ENCODE data around the gene POU2F2. TPM values are rescaled to one million over a fixed set of nuclear protein-coding genes. Genes with fewer than 3 reads are reported as not detected.

The POU2F2 gene
- total RNA-seq, 1 experiment from 2014 or later = 6.0 TPM

- Mint-ChIP-seq H3K4me1 (peaks cover 20% of the 10 kb centered on the region), H3K9me3 (no peaks in the 10 kb centered on the region), H3K36me3 (no peaks in the 10 kb centered on the region), H3K27ac (no peak overlapping the region), H3K27me3 (ENCODE audit: low read depth) (peaks cover 30% of the 10 kb centered on the region), H3K4me3 (peak overlapping the region; percentile 76)
- ChIA-PET POLR2A (interaction anchor here (0.9 to 2.1 kb wide), 5 partner anchors 19 to 146 kb away, joined by 3 to 6 read pairs (median 4); no protein-coding TSS in a partner anchor), CTCF (interaction anchor here (0.6 to 4.3 kb wide), 35 partner anchors 8 to 290 kb away, joined by 3 to 52 read pairs (median 4); partner anchors contain the start of genes PAFAH1B3 and PRR19)
- DNase-seq (ENCODE audit: low spot score) = peak; percentile 91
- peak; percentile 86 for ATAC-seq
- TF ChIP-seq EMX1 (CRISPR knock-in tag; IDR thresholded peaks at IDR 0.05) (no peak), CTCF (IDR thresholded peaks at IDR 0.05) (peak; percentile 91), HMGXB4 (CRISPR knock-in tag; IDR thresholded peaks at IDR 0.05) (0 out of 2 replicates have a peak, but pooled peaks have one; percentile 54), ARID4B (CRISPR knock-in tag; IDR thresholded peaks at IDR 0.05; ENCODE audit: borderline replicate concordance) (no peak), ATF6 (CRISPR knock-in tag; IDR thresholded peaks at IDR 0.05) (no peak), CBFB (CRISPR knock-in tag; IDR thresholded peaks at IDR 0.05; ENCODE audit: low read depth) (0 out of 2 replicates have a peak, but pooled peaks have one; percentile 61), ZNF138 (CRISPR knock-in tag; conservative IDR thresholded peaks at IDR 0.05) (no peak; the same call in 1 of the 2 replicates), SOX15 (CRISPR knock-in tag; IDR thresholded peaks at IDR 0.05) (no peak), STAT6 (CRISPR knock-in tag; conservative IDR thresholded peaks at IDR 0.05; ENCODE audit: low read depth) (0 out of 2 replicates have a peak, but pooled peaks have one; percentile 56), SP1 (CRISPR knock-in tag; conservative IDR thresholded peaks at IDR 0.05) (peak; percentile 94), ZBTB21 (CRISPR knock-in tag; IDR thresholded peaks at IDR 0.05; ENCODE audit: borderline replicate concordance) (peak; percentile 72; the same call in 1 of the 2 replicates), NR3C1 (CRISPR knock-in tag; conservative IDR thresholded peaks at IDR 0.05; ENCODE audit: low read depth) (0 out of 2 replicates have a peak, but pooled peaks have one; percentile 63), CREM (CRISPR knock-in tag; IDR thresholded peaks at IDR 0.05) (no peak), ZNF121 (CRISPR knock-in tag; IDR thresholded peaks at IDR 0.05) (0 out of 2 replicates have a peak, but pooled peaks have one; percentile 16), ZNF396 (CRISPR knock-in tag; IDR thresholded peaks at IDR 0.05; ENCODE audit: borderline replicate concordance) (no peak), FOXP1 (CRISPR knock-in tag; IDR thresholded peaks at IDR 0.05; ENCODE audit: borderline replicate concordance) (no peak), ATF3 (CRISPR knock-in tag; conservative IDR thresholded peaks at IDR 0.05) (no peak)
- TF ChIP-seq, protein P1, sequence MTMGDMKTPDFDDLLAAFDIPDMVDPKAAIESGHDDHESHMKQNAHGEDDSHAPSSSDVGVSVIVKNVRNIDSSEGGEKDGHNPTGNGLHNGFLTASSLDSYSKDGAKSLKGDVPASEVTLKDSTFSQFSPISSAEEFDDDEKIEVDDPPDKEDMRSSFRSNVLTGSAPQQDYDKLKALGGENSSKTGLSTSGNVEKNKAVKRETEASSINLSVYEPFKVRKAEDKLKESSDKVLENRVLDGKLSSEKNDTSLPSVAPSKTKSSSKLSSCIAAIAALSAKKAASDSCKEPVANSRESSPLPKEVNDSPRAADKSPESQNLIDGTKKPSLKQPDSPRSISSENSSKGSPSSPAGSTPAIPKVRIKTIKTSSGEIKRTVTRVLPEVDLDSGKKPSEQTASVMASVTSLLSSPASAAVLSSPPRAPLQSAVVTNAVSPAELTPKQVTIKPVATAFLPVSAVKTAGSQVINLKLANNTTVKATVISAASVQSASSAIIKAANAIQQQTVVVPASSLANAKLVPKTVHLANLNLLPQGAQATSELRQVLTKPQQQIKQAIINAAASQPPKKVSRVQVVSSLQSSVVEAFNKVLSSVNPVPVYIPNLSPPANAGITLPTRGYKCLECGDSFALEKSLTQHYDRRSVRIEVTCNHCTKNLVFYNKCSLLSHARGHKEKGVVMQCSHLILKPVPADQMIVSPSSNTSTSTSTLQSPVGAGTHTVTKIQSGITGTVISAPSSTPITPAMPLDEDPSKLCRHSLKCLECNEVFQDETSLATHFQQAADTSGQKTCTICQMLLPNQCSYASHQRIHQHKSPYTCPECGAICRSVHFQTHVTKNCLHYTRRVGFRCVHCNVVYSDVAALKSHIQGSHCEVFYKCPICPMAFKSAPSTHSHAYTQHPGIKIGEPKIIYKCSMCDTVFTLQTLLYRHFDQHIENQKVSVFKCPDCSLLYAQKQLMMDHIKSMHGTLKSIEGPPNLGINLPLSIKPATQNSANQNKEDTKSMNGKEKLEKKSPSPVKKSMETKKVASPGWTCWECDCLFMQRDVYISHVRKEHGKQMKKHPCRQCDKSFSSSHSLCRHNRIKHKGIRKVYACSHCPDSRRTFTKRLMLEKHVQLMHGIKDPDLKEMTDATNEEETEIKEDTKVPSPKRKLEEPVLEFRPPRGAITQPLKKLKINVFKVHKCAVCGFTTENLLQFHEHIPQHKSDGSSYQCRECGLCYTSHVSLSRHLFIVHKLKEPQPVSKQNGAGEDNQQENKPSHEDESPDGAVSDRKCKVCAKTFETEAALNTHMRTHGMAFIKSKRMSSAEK (CRISPR knock-in tag; IDR thresholded peaks at IDR 0.05; ENCODE audit: borderline replicate concordance) = no peak
Measured at GRCh38 chr19:42132851-42133528, 744 bp upstream of the POU2F2 start.

Data from WTC11 (cell line).